WTC11 (cell line): ENCODE data around the gene HMGXB4. TPM values are rescaled to one million over a fixed set of nuclear protein-coding genes. Genes with fewer than 3 reads are reported as not detected.

Experiments
- ATAC-seq: fragments of 200-7000 bp; cut with Tn5 transposase; 2 replicates; pipeline ENCODE4 v1.10.0; 2021; ENCODE audit warnings: mild to moderate bottlenecking, moderate library complexity
- CTCF ChIA-PET: fragments of 300-600 bp; sonication (Branson Sonifier 250); formaldehyde crosslinking; loops from one replicate; lab custom pipeline; 2021; ENCODE audit warnings: antibody characterized with exemption; lab: Charles Lee
- POLR2A ChIA-PET: fragments of 350-600 bp; sonication (Branson Sonifier 250); formaldehyde crosslinking; loops from one replicate; lab custom pipeline; 2021; ENCODE audit warnings: antibody characterized with exemption; lab: Charles Lee
- DNase-seq: peaks from one replicate; pipeline ENCODE4 v3.0.0; 2021; ENCODE audit warnings: low spot score
- H3K27ac Mint-ChIP-seq: 2 replicates; pipeline ENCODE4 v1.8.0; 2021; ENCODE audit warnings: mixed read lengths
- H3K27me3 Mint-ChIP-seq: 2 replicates; pipeline ENCODE4 v1.8.0; 2021; ENCODE audit warnings: low read depth, mild to moderate bottlenecking, moderate library complexity, mixed read lengths
- H3K36me3 Mint-ChIP-seq: 2 replicates; pipeline ENCODE4 v1.8.0; 2021; ENCODE audit warnings: mixed read lengths
- H3K4me1 Mint-ChIP-seq: 2 replicates; pipeline ENCODE4 v1.8.0; 2022; ENCODE audit warnings: mixed read lengths
- H3K4me3 Mint-ChIP-seq: 2 replicates; pipeline ENCODE4 v1.8.0; 2021; ENCODE audit warnings: mild to moderate bottlenecking, moderate library complexity, mixed read lengths
- H3K9me3 Mint-ChIP-seq: 2 replicates; pipeline ENCODE4 v1.8.0; 2021; ENCODE audit warnings: mixed read lengths
- ATF1 ChIP-seq: sonication (generic); formaldehyde crosslinking; IDR thresholded peaks from 2 replicates; pipeline ENCODE4 v1.8.1; 2023; ENCODE audit warnings: mild to moderate bottlenecking, moderate library complexity, missing genetic modification reagents
- CBFB ChIP-seq: sonication (generic); formaldehyde crosslinking; IDR thresholded peaks from 2 replicates; pipeline ENCODE4 v1.8.1; 2022; ENCODE audit warnings: mild to moderate bottlenecking, low read depth, missing genetic modification reagents
- FOXK1 ChIP-seq: sonication (generic); formaldehyde crosslinking; IDR thresholded peaks from 2 replicates; pipeline ENCODE4 v1.8.0; 2022; ENCODE audit warnings: mild to moderate bottlenecking, moderate library complexity, missing genetic modification reagents
- FOXP1 ChIP-seq: sonication (generic); formaldehyde crosslinking; IDR thresholded peaks from 2 replicates; pipeline ENCODE4 v1.8.0; 2022; ENCODE audit warnings: missing genetic modification reagents, mild to moderate bottlenecking, moderate library complexity, borderline replicate concordance
- JUN ChIP-seq: sonication (generic); formaldehyde crosslinking; IDR thresholded peaks from 2 replicates; pipeline ENCODE4 v1.8.0; 2023; ENCODE audit warnings: mild to moderate bottlenecking, missing genetic modification reagents
- MXD4 ChIP-seq: fragments of 250-450 bp; sonication (Bioruptor Pico); IDR thresholded peaks from 2 replicates; pipeline ENCODE4 v1.8.0; 2021; ENCODE audit warnings: mild to moderate bottlenecking, moderate library complexity, borderline replicate concordance
- NR2C2 ChIP-seq: sonication (generic); formaldehyde crosslinking; IDR thresholded peaks from 2 replicates; pipeline ENCODE4 v1.8.0; 2022; ENCODE audit warnings: mild to moderate bottlenecking, missing genetic modification reagents
- RELA ChIP-seq: sonication (generic); formaldehyde crosslinking; IDR thresholded peaks from 2 replicates; pipeline ENCODE4 v1.8.1; 2022; ENCODE audit warnings: missing genetic modification reagents, mild to moderate bottlenecking, borderline replicate concordance
- ZNF219 ChIP-seq: sonication (generic); formaldehyde crosslinking; IDR thresholded peaks from 2 replicates; pipeline ENCODE4 v1.8.0; 2023; ENCODE audit warnings: missing genetic modification reagents, mild to moderate bottlenecking, borderline replicate concordance
- total RNA-seq: library from RNA; stranded (reverse); gene quantifications from 3 replicates; pipeline ENCODE4 v1.2.3, GENCODE V29; 2021
- TF ChIP-seq, protein P1 (sequence below): sonication (generic); formaldehyde crosslinking; IDR thresholded peaks from 2 replicates; pipeline ENCODE4 v1.8.1; 2022; ENCODE audit warnings: mild to moderate bottlenecking, missing genetic modification reagents, moderate library complexity, borderline replicate concordance
- TF ChIP-seq, protein P2 (sequence below): sonication (generic); formaldehyde crosslinking; IDR thresholded peaks from 2 replicates; pipeline ENCODE4 v1.8.0; 2022; ENCODE audit warnings: mild to moderate bottlenecking, missing genetic modification reagents
- TF ChIP-seq, protein P3 (sequence below): fragments of 250-450 bp; sonication (Bioruptor Pico); conservative IDR thresholded peaks from 2 replicates; pipeline ENCODE4 v1.9.0; 2021; ENCODE audit warnings: mild to moderate bottlenecking
- TF ChIP-seq, protein P4 (sequence below): sonication (generic); formaldehyde crosslinking; IDR thresholded peaks from 2 replicates; pipeline ENCODE4 v1.8.0; 2022; ENCODE audit warnings: missing genetic modification reagents

HMGXB4 gene
- total RNA-seq, 1 experiment from 2014 or later, result 42.1 TPM

DNA sequence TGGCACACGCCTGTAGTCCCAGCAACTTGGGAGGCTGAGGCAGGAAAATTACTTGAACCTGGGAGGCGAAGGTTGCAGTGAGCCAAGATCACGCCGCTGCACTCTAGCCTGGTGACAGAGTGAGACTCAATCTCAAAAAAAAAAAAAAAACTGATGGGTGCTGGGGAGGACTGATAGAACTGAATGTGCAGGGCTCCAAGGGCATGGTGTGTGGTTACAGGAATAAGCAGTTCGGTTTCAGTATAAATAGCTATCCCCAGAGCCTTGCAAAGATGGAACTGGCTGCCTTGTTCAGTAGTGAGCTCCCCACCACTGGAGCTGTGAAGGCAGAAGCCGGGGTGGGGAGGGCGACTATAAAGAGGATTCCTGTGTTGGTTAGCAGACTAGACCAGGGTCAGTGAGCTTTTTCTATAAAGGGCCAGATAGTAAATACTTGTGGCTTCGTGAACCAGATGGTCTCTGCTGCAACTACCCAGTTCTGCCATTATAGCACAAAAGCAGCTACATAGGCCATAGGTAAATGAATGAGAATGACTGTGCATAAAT is 48.3 kb downstream of the HMGXB4 start:
- Mint-ChIP-seq H3K9me3 (no peaks in the 10 kb centered on the region), H3K27me3 (no peaks in the 10 kb centered on the region), H3K4me1 (peaks cover 18% of the 10 kb centered on the region), H3K27ac (no peak overlapping the region), H3K36me3 (no peaks in the 10 kb centered on the region), H3K4me3 (no peak overlapping the region)
- ATAC-seq (no peak), DNase-seq (no peak)
- TF ChIP-seq, protein P1, sequence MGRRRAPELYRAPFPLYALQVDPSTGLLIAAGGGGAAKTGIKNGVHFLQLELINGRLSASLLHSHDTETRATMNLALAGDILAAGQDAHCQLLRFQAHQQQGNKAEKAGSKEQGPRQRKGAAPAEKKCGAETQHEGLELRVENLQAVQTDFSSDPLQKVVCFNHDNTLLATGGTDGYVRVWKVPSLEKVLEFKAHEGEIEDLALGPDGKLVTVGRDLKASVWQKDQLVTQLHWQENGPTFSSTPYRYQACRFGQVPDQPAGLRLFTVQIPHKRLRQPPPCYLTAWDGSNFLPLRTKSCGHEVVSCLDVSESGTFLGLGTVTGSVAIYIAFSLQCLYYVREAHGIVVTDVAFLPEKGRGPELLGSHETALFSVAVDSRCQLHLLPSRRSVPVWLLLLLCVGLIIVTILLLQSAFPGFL (CRISPR knock-in tag), result no peak
- POLR2A ChIA-PET, result no interaction called here
- CTCF ChIA-PET, result interaction anchor here (1.1 to 1.5 kb wide), 3 partner anchors 74 to 150 kb away, joined by 3 to 6 read pairs (median 4); no protein-coding TSS in a partner anchor

DNA sequence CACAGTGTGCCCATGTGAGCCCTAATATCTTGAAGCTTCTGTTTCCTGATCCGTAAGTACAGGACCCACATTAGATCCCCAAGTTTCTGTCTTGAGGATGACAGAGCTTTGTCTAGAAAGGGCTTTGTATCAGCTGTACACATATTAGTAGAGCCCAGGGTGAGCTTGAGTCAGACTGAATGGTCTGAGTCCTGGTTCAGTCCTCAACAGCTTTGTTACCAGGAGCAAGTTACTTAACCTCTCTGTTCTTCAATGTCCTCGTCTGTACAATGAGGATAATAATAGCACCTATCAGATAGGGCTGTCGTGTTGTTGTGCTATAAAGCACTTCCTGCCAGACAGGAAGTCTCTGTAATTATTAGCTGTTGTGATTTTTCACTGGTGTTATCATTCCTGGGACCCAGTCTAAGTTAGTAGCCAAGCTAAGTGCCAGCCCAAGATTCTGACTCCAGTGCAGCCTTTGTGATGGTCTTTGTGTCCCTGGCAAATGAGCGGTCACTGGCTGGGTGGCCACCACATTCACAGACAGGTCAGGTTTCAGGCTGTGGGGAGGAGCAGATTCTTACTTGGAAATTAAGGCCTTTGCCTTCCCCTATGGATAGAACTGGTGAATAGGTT is 49.2 kb downstream of the HMGXB4 start:
- ATAC-seq (no peak), DNase-seq (no peak)
- Mint-ChIP-seq H3K36me3 (no peaks in the 10 kb centered on the region), H3K9me3 (no peaks in the 10 kb centered on the region), H3K4me1 (peaks cover 20% of the 10 kb centered on the region), H3K4me3 (no peak overlapping the region), H3K27me3 (no peaks in the 10 kb centered on the region), H3K27ac (no peak overlapping the region)
- POLR2A ChIA-PET, result no interaction called here
- TF ChIP-seq FOXK1 (CRISPR knock-in tag) (no peak), FOXP1 (CRISPR knock-in tag) (no peak), NR2C2 (CRISPR knock-in tag) (no peak), CBFB (CRISPR knock-in tag) (no peak), JUN (CRISPR knock-in tag) (no peak), MXD4 (CRISPR knock-in tag) (no peak), RELA (CRISPR knock-in tag) (no peak), ATF1 (CRISPR knock-in tag) (no peak), ZNF219 (no peak)
- TF ChIP-seq, protein P2, sequence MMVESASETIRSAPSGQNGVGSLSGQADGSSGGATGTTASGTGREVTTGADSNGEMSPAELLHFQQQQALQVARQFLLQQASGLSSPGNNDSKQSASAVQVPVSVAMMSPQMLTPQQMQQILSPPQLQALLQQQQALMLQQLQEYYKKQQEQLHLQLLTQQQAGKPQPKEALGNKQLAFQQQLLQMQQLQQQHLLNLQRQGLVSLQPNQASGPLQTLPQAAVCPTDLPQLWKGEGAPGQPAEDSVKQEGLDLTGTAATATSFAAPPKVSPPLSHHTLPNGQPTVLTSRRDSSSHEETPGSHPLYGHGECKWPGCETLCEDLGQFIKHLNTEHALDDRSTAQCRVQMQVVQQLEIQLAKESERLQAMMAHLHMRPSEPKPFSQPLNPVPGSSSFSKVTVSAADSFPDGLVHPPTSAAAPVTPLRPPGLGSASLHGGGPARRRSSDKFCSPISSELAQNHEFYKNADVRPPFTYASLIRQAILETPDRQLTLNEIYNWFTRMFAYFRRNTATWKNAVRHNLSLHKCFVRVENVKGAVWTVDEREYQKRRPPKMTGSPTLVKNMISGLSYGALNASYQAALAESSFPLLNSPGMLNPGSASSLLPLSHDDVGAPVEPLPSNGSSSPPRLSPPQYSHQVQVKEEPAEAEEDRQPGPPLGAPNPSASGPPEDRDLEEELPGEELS (CRISPR knock-in tag), result no peak
- TF ChIP-seq, protein P3, sequence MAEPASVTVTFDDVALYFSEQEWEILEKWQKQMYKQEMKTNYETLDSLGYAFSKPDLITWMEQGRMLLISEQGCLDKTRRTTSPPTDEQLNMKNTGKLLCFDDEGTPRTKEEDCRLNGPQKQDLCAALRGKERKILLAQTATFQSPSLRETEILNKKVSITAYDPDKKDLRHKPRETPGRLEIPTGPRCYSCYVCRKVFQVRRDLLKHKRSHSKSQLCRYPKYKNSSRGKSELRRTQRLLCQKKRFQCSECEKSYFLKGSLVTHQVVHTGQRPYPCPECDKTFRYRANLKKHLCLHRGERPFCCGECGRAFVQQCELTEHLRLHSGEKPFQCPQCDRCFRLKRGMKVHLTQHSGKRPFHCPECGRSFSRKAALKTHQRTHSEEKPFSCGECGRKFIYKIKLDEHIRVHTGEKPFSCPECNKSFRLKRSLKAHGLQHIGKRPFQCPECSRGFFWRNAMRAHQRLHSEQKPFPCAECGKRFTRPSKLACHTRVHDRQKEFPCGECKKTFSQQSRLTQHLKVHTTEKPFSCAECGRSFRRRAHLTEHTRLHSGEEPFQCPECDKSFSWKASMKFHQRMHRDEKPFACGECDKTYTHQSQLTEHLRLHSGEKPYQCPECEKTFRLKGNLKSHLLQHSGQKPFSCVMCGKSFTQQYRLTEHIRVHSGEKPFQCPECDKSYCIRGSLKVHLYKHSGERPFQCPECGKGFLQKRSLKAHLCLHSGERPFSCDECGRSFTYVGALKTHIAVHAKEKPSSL (CRISPR knock-in tag), result no peak
- TF ChIP-seq, protein P4, sequence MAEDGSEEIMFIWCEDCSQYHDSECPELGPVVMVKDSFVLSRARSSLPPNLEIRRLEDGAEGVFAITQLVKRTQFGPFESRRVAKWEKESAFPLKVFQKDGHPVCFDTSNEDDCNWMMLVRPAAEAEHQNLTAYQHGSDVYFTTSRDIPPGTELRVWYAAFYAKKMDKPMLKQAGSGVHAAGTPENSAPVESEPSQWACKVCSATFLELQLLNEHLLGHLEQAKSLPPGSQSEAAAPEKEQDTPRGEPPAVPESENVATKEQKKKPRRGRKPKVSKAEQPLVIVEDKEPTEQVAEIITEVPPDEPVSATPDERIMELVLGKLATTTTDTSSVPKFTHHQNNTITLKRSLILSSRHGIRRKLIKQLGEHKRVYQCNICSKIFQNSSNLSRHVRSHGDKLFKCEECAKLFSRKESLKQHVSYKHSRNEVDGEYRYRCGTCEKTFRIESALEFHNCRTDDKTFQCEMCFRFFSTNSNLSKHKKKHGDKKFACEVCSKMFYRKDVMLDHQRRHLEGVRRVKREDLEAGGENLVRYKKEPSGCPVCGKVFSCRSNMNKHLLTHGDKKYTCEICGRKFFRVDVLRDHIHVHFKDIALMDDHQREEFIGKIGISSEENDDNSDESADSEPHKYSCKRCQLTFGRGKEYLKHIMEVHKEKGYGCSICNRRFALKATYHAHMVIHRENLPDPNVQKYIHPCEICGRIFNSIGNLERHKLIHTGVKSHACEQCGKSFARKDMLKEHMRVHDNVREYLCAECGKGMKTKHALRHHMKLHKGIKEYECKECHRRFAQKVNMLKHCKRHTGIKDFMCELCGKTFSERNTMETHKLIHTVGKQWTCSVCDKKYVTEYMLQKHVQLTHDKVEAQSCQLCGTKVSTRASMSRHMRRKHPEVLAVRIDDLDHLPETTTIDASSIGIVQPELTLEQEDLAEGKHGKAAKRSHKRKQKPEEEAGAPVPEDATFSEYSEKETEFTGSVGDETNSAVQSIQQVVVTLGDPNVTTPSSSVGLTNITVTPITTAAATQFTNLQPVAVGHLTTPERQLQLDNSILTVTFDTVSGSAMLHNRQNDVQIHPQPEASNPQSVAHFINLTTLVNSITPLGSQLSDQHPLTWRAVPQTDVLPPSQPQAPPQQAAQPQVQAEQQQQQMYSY (CRISPR knock-in tag), result no peak
- CTCF ChIA-PET, result interaction anchor here (0.6 to 1.5 kb wide), 4 partner anchors 75 to 260 kb away, joined by 3 to 6 read pairs (median 4); no protein-coding TSS in a partner anchor
